GM10248 (cell line): ENCODE results near the gene STYXL1.
"Not testable (repeated sequence)": the region's sequence is repeated elsewhere in the genome, so short reads cannot be mapped to it uniquely, and the experiment has no call there.

Experiments
- CTCF ChIA-PET: fragments of 300-600 bp; sonication (Branson Sonifier 250); formaldehyde crosslinking; extraction: SDS; loops from one replicate; lab custom pipeline; 2021; ENCODE audit warnings: antibody characterized with exemption; lab: Yijun Ruan, JAX
- POLR2A ChIA-PET: fragments of 350-650 bp; sonication (Branson Sonifier 250); formaldehyde crosslinking; extraction: SDS; loops from one replicate; lab custom pipeline; 2020; ENCODE audit warnings: antibody characterized with exemption; lab: Yijun Ruan, JAX
- DNase-seq: peaks from one replicate; pipeline ENCODE4 v3.0.0; 2012; ENCODE audit errors: extremely low spot score
- TF ChIP-seq, protein P1 (sequence below): IDR thresholded peaks from 2 replicates; pipeline ENCODE4 v1.5.1; 2012; ENCODE audit warnings: mild to moderate bottlenecking, low read depth; ENCODE audit errors: extremely low read depth, missing control alignments, control extremely low read depth

The STYXL1 gene

DNA sequence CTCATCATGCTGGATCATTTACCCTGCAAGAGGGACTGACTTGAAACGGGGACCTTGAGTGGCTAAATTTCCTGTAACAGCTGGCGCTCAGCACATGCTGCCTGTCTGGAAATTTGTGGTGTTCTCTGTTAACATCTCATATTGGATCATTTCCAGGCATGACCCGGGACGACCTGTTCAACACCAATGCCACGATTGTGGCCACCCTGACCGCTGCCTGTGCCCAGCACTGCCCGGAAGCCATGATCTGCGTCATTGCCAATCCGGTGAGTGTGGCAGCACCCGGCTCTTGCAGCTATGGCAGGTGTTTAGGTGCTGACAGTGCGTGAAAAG lies 10.0 kb upstream of the STYXL1 start:
- POLR2A ChIA-PET: no interaction called here

DNA sequence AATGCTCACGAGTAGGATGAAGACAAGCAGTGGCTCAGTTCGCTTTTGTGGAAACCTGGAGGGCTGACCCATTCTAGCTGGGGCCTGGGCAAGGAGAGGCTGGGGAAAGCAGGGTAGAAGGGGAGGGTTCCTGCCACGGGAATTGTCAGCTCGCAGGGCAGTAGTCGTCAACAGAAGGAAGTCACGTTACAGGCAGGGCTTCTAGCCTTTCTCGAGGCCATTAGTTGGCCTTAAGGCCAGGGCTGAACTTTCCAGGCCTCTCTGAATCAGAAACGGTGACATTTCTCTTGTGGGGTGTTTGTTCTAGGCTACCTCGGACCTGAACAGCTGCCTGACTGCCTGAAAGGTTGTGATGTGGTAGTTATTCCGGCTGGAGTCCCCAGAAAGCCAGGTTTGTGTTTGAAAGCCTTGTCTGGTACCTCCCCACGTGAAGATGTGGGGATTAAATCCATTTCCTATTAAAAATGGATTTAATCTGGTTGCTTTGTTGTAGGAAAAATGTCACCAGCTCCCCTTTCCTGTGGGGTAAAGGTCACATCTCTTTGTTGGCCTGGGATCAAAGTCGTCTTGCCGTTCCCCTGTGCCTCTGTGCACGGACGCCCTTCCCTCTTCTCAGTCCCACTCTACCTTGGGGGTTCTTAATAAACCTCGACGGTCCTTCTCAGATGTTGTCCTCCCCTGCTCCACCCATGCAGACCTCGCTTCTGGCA lies 9.5 kb upstream of the STYXL1 start:
- CTCF ChIA-PET: no interaction called here
- POLR2A ChIA-PET: no interaction called here
- TF ChIP-seq, protein P1, sequence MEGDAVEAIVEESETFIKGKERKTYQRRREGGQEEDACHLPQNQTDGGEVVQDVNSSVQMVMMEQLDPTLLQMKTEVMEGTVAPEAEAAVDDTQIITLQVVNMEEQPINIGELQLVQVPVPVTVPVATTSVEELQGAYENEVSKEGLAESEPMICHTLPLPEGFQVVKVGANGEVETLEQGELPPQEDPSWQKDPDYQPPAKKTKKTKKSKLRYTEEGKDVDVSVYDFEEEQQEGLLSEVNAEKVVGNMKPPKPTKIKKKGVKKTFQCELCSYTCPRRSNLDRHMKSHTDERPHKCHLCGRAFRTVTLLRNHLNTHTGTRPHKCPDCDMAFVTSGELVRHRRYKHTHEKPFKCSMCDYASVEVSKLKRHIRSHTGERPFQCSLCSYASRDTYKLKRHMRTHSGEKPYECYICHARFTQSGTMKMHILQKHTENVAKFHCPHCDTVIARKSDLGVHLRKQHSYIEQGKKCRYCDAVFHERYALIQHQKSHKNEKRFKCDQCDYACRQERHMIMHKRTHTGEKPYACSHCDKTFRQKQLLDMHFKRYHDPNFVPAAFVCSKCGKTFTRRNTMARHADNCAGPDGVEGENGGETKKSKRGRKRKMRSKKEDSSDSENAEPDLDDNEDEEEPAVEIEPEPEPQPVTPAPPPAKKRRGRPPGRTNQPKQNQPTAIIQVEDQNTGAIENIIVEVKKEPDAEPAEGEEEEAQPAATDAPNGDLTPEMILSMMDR: no peak
- DNase-seq: no peak

More for the DNA sequence above, 10.0 kb upstream of the STYXL1 start:
- TF ChIP-seq, protein P1: no peak
- DNase-seq: no peak
- CTCF ChIA-PET: no interaction called here

DNA sequence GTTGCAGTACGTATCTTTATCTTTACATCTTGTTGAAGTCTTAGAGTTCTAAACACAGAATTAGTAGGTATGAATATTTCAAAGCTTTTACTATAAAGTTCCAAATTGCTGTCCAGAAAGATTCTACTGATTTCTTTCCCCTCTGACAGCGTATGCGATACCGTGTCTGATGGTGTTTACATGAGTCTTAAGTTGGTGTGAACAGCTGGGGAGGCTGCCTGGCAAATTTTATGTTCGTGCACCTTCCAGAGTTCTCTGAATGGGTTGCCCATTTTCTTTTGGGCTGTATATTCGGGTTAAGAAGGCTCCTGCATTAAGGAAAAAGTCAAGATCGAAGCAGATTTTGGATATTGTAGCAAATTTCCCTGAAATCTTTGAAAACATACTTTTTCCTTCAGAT lies 8.4 kb upstream of the STYXL1 start:
- CTCF ChIA-PET: interaction anchor here (1.1 to 1.5 kb wide), 2 partner anchors 36 to 207 kb away, joined by 3 to 5 read pairs; no protein-coding TSS in a partner anchor

DNA sequence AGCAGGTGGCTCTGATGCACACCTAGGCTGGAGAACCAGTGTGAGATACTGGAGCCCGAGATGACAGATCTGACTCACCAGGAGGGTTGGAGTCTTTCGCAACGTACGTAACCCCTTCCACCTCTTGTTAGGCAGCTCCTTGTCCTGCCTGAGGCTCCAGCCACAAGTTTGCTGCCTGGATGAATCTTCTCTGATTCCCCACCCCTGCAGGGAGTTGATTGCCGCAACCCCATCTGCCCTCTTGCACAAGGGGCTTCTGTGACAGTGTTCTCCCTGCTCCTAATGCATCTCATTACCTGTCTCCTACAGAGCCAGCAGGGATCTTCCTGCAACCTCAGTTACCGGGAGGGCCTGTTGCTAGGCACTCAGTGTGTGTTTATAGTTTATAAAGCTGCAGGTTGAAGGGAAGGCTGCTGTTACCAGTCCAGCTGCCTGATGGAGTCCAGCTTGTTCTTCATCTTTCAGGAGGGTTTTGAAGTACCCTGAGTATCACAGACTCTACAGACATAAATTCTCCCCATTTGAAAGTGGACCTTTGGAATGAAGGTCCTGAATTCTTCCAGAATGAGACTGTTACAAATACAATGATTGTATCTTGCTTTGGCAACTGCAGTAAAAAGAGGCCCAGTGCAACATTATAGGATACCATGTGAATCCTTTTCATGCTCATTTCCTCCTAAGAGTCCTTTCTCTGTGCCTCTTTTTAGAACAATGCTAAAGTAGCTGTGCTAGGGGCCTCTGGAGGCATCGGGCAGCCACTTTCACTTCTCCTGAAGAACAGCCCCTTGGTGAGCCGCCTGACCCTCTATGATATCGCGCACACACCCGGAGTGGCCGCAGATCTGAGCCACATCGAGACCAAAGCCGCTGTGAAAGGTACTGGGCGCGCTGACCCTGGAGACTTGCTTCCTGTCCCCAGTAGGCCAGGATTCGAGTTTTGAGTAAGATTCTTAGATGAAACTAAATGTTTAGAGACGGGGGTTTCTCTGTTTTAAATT lies 6.6 kb upstream of the STYXL1 start:
- no peak for DNase-seq
- TF ChIP-seq, protein P1: no peak
- ChIA-PET POLR2A (no interaction called here), CTCF (interaction anchor here (1.1 to 1.4 kb wide), 3 partner anchors 10 to 16 kb away, joined by 3 to 4 read pairs (median 3); no protein-coding TSS in a partner anchor)

More for the DNA sequence above, 8.4 kb upstream of the STYXL1 start:
- POLR2A ChIA-PET: interaction anchor here (0.6 kb wide), 1 partner anchor 144 kb away, joined by 4 read pairs; no protein-coding TSS in a partner anchor
- TF ChIP-seq, protein P1: no peak
- no peak for DNase-seq

DNA sequence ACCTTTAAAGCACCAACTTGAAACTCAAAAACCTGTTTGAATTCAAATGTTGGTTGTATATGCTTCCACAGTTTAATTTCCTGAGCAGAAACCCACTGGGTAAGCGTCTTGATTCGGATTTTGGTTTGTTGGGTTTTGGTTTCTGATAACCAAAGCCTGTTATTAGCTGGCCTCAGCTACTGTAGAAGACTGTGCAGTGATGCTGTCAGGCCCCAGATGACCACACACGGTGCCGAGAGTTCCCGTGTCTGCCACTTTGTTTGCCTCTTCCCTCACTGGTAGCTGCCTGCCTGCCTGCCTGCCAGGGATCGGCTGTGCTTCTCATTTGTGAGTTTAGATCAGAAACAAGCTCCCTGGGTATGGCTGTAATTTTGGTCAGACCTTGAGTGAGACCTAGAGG lies 5.7 kb upstream of the STYXL1 start:
- no peak for DNase-seq
- ChIA-PET CTCF (interaction anchor here (1.1 to 1.4 kb wide), 4 partner anchors 10 to 261 kb away, joined by 3 to 4 read pairs (median 3); no protein-coding TSS in a partner anchor), POLR2A (no interaction called here)
- TF ChIP-seq, protein P1: no peak

DNA sequence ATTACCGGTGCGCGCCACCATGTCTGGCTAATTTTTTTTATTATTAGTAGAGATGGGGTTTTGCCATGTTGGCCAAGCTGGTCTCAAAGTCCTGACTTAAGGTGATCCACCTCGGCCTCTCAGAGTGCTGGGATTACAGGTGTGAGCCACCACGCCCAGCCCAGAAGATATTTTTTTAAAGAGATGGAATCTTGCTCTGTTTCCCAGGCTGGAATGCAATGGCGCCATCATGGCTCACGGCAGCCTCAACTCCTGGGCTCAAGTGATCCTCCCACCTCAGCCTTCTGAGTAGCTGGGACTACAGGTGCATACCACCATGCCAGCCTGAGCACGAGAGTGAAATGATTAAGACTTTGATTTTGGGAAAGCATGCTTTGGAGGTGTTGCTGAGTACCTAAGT lies 4.9 kb upstream of the STYXL1 start:
- POLR2A ChIA-PET, DNase-seq: not testable (repeated sequence)
- CTCF ChIA-PET: interaction anchor here (1.2 to 3.1 kb wide), 2 partner anchors 32 to 261 kb away, joined by 3 to 7 read pairs; no protein-coding TSS in a partner anchor
